GM19395 (cell line): ENCODE measurements around the gene PRTN3.
"Not testable (repeated sequence)": the region's sequence is repeated elsewhere in the genome, so short reads cannot be mapped to it uniquely, and the experiment has no call there.

Experiments used
- ATAC-seq: cut with Tn5 transposase; IDR thresholded peaks from one replicate; pipeline ENCODE4 v1.9.1; 2021; ENCODE audit warnings: mild to moderate bottlenecking, moderate library complexity; ENCODE audit not compliant: unreplicated experiment

PRTN3 gene

GRCh38 chr19:815079-815774 lies 25.6 kb upstream of the PRTN3 start:
- ATAC-seq = no peak

DNA sequence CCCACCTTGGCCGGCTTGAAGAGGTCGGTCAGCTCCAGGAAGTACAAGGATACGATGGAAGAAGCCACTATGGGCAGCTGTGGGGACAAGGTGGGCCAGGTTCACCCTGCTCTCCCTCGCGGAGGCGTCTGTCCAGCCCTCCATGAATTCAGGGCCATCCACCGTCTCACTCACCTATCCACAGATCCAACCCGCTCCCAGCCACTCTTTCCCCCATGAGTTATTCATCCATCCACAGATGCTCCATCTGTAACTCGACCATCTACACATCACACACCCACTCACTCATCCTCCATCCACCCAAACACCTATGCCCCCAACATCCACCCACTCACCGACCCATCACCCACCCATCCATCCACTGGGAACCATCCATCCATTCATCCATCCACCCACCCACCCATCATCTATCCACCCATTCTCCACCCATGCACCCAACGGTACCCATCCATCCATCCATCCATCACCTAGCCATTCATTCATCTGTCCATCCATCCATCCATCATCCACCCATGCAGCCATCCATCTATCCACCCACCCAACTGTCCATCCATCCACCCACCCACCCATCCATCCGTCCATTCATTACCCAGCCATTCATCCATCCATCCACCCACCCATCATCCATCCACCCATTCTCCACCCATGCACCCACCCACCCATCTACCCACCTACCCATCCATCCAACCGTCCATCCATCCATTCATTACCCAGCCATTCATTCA lies 24.9 kb upstream of the PRTN3 start:
- ATAC-seq = no peak

- no peak for ATAC-seq
Measured at GRCh38 chr19:816500-816857, 24.3 kb upstream of the PRTN3 start.

- ATAC-seq = not testable (repeated sequence)
Measured at GRCh38 chr19:820212-820611, 20.6 kb upstream of the PRTN3 start.

GRCh38 chr19:821231-821824 lies 19.5 kb upstream of the PRTN3 start:
- no peak for ATAC-seq

DNA sequence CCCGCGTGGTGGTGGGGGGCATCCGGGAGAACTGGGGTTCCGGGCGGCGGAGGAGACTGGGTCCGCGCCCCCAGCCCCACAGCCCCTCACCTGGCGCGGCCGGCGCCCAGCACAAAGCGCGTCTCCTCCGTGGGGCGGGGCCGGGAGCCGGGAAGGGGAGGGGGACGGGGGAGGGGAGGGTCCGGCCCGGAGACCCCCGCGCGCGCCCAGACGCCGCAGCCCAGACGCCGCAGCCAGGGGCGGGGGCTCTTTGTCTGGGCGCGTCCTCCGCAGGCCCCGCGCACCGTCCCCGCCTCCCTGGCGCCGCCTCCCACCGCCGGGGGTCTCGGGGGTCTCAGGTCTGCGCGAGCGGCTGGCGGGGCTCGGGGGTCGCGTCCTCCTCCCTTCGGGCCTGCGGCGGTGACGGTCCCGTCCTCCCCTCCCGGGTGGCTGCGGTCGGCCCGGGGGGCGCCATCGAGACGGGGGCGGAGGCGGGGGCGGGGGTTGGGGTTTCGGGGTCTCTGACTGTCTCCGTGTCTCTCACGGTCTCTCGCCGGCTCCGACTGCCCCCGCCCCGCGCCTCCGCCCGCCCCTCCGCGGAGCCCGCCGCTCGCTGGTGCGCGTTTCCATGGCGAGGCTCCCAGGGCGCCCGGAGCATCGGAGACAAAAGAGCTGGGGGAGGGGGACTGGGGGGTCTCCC lies 18.8 kb upstream of the PRTN3 start, which contains the start of gene PLPPR3:
Gene PLPPR3 (minus strand): TSS at position 131 of the 679 bp plus-strand sequence. CDS start 396 bp downstream, outside the sequence.
- ATAC-seq = no peak

DNA sequence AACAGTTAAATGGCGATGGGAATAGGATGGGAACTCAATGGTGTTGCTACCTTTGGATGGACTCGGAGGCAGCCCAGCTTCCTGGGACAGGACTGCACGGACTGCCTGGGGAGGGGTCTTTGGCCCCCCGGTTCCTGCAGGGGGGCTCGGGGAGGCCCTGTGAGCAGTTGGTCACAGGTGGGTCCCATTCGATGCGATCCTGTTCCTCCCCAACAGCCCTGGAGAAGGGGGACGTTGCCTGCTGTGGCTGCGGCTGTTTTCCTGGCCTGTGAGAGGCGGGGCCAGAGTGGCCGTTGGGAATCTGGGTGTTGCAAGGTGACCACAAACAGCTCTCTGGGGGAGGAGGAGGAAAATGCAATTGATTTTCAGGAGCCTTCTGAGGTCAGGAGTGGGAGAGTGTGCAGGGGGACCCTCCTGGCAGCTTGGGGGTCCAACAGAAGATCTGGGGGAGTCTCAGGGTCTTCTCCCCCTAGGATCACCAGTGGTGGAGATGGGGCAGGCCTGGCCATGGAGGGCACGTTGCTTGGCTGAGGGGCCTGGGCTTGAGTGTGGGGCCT lies 17.2 kb upstream of the PRTN3 start:
- ATAC-seq = no peak

DNA sequence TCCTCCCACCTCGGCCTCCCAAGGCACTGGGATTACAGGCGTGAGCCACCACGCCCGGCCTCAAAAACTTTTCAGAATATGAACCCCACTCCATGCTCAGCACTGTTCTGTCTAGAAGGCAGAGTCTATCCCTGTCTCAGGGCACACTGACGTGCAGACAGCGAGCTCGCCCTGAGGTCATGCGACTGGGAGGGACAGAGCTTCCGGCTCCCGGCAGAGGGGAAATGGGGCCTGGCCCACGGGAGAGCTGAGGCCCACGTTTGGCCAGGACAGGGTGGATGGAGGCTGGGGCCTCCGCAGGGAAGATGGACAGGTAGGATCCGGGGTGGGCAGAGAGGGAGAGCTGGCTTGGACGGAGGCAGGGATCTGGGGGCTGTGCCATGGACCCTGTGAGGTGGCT lies 15.9 kb upstream of the PRTN3 start:
- ATAC-seq = no peak

DNA sequence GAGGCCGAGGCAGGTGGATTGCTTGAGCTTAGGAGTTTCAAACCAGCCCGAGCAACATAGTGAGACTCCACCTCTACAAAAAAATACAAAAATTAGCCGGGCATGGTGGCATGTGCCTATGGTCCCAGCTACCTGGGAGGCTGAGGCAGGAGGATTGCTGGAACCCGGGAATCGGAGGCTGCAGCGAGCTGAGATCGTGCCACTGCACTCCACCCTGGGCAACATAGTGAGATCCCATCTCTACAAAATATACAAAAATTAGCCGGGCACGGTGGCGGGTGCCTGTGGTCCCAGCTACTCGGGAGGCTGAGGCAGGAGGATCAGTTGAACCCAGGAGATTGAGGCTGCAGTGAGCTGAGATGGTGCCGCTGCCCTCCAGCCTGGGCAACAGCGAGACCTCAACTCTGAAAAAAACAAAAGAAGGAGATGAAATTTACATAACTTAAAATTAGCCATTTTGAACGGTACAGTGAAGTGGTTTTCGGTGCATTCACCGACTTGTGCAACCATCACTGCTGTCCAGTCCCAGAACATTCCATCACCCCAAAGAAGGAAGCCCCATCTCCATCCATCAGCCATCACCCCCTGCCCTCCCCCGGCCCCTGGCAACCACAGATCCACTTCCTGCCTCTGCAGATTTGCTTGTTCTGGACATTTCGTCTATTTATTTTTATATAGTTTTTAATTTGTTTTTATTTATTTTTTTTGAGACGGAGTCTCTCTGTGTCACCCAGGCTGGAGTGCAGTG lies 14.7 kb upstream of the PRTN3 start:
- ATAC-seq = no peak

- no peak for ATAC-seq
Measured at GRCh38 chr19:827314-827709, 13.5 kb upstream of the PRTN3 start.

- no peak for ATAC-seq
Measured at GRCh38 chr19:827710-828321, 13.0 kb upstream of the PRTN3 start, which contains the start of gene AZU1. Gene AZU1, plus strand, starts transcription at chr19:827837. Its CDS starts 10 bp downstream, at chr19:827847.

GRCh38 chr19:829129-829758 lies 11.6 kb upstream of the PRTN3 start:
- no peak for ATAC-seq

GRCh38 chr19:831407-832369 lies 9.1 kb upstream of the PRTN3 start:
- ATAC-seq = no peak

- ATAC-seq = no peak
Measured at GRCh38 chr19:834216-834615, 6.6 kb upstream of the PRTN3 start.

DNA sequence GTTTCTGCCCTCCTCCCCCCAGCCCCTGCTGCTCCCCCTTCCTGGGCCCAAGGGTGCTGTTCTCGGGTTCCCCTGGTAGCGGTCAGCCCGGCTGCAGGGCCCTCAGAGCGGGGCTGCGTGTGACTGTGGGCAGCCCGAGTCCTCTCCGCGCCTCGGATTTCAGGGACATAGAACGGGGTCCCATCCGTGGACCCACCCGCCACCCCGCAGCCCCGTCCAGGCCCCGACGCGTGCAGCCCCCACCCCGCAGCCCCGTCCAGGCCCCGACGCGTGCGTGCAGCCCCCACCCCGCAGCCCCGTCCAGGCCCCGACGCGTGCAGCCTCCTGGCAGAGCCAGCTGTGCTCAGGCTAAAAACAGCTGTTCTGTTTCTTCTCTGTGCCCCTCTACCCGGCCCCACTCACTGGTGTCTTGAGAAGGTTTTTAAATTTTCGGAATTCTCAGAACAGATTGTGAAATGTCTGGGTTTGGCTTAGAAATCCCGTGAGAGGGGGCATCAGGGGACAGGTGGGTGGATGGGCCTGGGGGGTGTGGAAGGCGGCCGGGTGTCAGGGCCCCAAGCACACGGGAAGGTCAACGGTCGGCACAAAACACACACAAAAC lies 5.5 kb upstream of the PRTN3 start:
- ATAC-seq = no peak

DNA sequence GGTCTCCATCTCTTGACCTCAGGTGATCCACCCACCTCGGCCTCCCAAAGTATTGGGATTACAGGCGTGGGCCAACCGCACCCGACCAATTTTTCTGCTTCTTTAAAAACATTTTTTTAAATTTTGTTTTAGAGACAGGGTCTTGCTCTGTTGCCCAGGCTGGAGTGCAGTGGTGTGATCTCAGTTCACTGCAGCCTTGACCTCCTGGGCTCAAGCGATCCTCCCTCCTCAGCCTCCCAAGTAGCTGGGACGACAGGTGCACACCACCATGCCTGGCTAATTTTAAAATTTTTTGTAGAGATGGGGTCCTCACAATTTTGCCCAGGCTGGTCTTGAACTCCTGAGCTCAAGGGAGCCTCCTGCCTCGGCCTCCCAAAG lies 2.0 kb downstream of the PRTN3 start:
- ATAC-seq = not testable (repeated sequence)

- ATAC-seq = no peak
Measured at GRCh38 chr19:843180-843835, 2.5 kb downstream of the PRTN3 start.
